GM19025 (cell line): ENCODE measurements around the gene MYO1B.

Experiments
- ATAC-seq: cut with Tn5 transposase; IDR thresholded peaks from one replicate; pipeline ENCODE4 v1.9.1; 2021; ENCODE audit warnings: mild to moderate bottlenecking, low read depth, moderate library complexity; ENCODE audit not compliant: unreplicated experiment

The MYO1B gene

GRCh38 chr2:191225126-191225525, 20.1 kb upstream of the MYO1B start:
- ATAC-seq, result no peak

GRCh38 chr2:191225690-191226089, 19.5 kb upstream of the MYO1B start:
- no peak for ATAC-seq

GRCh38 chr2:191226196-191226595, 19.0 kb upstream of the MYO1B start:
- no peak for ATAC-seq

DNA sequence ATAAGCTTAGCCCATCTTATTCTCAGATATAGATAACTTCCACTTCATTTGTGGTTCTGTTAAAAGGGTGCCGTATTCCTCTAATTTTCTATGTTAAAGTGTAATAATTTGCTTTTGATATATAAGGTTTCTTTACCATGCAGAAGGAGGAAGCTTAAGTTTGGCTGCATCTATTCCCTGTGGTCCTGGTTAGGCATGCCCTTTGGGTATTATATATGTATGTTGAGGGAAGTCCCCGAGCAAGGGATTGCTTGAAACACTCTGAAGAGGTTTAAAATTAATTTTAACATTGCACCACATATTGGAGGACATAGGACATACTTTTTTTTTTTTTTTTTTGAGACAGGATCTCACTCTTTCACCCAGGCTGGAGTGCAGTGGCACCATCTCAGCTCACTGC, 16.9 kb upstream of the MYO1B start:
- no peak for ATAC-seq

- no peak for ATAC-seq
Measured at GRCh38 chr2:191228861-191229260, 16.3 kb upstream of the MYO1B start.

DNA sequence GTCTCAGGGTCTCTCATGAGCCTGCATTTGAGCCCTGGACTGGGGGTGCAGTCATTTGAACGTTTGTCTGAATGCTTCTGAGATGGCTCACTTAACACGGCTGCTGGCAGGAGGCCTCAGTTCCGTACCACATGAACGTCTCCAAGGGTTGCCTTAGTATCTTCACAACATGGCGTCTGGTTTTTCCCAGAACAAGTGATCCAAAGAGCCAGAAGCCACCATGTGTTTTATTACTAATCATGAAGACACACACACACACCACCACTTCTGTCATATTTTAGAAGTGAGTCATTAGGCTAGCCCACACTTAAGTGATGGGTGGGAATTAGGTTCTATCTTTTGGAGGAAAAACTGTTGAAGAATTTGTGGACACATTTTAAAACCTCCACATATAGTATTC, 15.0 kb upstream of the MYO1B start:
- ATAC-seq, result no peak

DNA sequence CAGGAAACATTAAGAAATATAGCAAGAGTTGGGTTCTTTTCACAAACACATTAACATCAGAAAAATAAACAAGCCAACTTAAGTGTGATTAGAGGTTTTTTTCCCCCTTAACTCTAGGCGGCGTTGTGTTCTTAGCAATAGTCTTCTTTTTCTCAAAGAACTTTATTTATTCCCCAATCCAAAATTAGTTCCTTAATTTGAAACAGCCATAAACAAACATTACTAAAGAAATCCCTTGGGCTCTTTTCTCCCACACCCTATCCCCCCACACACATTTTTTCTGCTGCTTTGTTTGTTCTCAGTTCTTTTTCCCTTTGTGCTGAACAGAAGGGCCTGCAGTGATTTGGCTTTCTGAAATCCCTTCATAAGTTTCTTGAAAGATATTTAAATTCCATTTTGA, 13.2 kb upstream of the MYO1B start:
- no peak for ATAC-seq

GRCh38 chr2:191233533-191233932, 11.7 kb upstream of the MYO1B start:
- no peak for ATAC-seq

DNA sequence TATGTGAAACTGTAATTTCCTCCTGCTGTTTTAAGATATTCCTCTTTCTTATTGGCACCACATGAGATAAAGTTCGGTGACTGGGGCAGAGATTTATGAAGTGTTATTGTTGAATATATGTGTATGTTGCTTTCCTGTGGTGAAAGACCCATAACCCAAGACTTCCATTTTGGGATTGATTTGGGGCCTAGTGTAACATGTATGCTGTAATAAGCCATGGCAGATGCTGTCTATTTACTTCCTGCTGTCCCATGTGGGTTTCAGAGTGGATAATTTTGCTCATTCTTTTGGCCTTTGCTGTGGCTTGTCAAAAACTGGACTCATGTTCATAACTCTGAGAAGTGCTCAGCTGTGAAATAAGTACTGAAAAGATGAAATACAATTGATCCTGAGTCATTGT, 10.8 kb upstream of the MYO1B start:
- no peak for ATAC-seq

DNA sequence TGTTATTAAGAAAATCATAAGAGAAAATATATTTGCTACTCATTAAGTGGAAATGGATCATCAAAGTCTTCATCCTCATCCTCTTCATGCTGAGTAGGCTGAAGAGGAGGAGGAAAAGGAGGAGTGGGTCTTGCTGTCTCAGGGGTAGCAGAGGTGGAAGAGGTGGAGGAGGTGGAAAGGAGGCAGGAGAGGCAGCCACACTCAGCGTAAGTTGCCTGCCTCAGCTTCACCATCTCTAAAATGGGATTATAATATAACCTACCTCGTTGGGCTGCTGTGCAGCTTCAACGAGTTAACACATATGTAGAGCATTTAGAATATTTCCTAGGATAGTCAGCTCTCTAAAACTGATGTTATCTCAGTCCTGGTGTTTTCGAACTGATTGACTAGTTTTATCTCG, 4.3 kb upstream of the MYO1B start:
- no peak for ATAC-seq

DNA sequence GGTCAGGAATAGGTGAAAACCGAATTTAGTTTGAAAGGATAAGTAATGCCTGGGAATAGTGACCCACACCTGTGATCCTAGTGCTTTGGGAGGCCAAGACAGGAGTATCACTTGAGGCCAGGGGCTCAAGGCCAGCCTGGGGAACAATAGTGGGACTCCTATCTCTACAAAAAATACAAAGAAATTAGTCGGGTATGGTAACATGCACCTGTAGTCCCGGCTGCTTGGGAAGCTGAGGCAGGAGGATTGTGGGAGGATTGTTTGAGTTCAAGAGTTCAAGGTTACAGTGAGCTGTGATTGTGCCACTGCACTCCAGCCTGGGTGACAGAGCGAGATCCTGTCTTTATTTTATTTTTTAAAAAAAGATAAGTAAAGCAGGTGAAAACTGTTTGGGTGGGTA, 3.8 kb upstream of the MYO1B start:
- ATAC-seq, result no peak

DNA sequence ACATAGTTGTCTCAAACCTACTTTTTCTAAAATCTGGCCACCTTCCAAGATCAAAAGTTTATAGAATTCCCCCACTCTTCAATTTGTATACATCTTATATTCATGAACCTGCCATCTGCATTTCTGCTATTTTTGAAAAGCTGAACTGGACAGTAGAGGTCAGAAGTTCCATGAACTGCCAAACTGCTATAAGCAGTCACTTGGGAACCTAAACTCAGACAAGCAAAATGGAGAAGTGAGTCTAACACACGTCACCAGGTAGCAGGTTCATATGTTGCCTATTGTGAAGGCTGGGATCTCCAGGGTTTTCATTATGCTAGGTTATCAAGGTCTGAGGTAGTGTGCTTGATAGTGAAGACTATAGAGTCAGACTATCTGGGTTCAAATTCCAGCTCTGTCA, 2.0 kb upstream of the MYO1B start:
- no peak for ATAC-seq

DNA sequence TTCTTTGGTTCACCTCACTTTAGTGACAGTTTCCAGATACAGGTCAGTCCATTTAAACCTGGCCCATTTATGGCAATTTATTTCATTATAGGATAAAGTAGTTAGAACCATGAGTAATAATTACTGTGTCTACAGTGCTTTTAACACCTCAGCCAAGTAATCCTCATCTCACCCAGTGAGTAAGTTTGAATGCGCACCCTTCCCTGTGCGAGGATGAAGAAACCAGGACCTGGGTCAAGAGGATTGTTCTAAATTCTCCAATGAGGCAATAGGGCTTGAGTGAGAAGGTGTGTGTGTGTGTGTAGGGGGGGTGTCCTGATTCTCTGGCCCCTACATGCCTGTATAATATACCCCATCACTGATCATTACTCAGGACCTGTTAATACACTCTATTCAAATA, 854 bp upstream of the MYO1B start:
- ATAC-seq, result no peak

GRCh38 chr2:191245869-191246531, 796 bp downstream of the MYO1B start:
- no peak for ATAC-seq

- no peak for ATAC-seq
Measured at GRCh38 chr2:191246820-191247380, 1.7 kb downstream of the MYO1B start.

- no peak for ATAC-seq
Measured at GRCh38 chr2:191247381-191248057, 2.3 kb downstream of the MYO1B start.

DNA sequence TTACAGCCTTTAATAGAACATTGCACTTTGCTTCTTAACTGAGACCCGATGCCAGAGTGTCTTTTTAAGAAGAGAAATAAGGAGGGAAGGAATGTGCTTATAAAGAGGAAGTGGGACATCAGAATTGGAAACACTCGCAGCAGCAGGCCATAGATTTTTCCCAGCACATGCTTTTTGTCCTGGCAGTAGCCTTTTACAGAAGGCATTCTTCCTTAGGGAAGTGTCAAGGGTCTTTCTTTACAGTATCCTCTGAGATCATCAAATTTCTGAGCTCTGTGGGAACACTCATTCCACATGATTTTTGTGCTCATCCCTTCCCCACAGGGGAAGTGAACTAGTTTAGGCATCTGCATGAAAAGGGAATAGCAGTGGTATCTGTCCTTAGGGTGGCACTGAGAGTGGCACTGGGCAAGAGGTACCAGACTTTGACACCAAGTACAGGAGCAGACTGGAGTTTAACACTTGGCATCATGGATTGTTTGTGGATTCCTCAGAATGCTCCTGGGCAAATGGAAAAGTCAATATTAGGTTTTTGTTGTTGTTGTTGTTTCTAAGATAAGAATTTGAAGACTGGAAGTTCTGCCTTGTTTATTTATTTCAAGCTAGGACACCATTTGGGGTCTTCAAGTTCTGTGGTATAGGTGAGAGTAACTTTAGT, 4.1 kb downstream of the MYO1B start:
- ATAC-seq, result no peak

DNA sequence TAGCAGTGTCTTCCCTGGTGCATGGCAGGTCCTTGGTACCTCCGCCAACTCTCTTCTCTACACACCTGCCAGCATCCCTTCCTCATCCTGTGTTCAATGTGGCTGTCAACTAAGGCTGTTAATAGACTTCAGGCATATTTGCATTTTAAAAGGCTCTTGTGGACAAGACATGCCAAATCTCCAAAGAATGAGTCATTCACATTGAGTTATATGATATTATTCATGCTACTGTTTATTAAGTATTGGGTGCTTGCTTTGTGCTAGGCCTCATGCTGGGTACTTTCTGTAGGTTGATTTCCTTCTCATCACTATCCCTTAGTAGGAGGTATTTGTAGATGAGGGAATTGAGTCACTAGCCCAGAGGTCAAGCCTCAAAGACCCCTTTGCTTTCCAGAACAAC, 5.2 kb downstream of the MYO1B start:
- ATAC-seq, result no peak

GRCh38 chr2:191250986-191251385, 5.8 kb downstream of the MYO1B start:
- ATAC-seq, result no peak

- ATAC-seq, result no peak
Measured at GRCh38 chr2:191252699-191253098, 7.5 kb downstream of the MYO1B start.

- ATAC-seq, result no peak
Measured at GRCh38 chr2:191253476-191253875, 8.3 kb downstream of the MYO1B start.

DNA sequence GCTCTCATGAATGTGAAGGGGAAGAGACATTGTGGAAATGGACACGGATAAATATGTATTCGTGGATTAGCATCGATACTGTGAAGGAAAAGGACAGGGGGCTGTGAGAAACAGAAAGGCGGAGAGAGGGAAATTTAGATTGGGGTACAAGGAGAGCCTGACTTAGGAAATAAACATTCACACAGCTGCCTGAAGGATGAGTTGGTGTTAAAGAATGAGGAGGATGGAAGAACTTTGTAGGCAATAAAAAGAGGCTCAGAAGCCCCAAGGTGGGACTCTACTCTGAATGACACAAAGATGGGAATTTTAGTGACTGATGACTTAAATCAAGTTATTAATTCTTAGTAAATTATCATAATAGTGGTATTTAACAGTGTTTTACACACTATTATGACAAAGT, 10.1 kb downstream of the MYO1B start:
- no peak for ATAC-seq
